IMR-90 (cell line): ENCODE data around the gene ASPRV1. TPM values are rescaled to one million over a fixed set of nuclear protein-coding genes. Genes with fewer than 3 reads are reported as not detected.

Experiments
- ATAC-seq: fragments of 200-7000 bp; cut with Tn5 transposase; 2 replicates; pipeline ENCODE4 v1.9.1; 2020; ENCODE audit warnings: low read depth, mild to moderate bottlenecking, moderate library complexity
- BruUV-seq: library from RNA; stranded (reverse); fragments of 400-500 nt; replicated peaks from 2 replicates; lab custom pipeline; 2021; lab: Mats Ljungman, UMichigan
- CTCF ChIA-PET: fragments of 300-600 bp; formaldehyde crosslinking; extraction: SDS; loops from one replicate; lab custom pipeline; 2021; ENCODE audit warnings: antibody characterized with exemption; lab: Yijun Ruan, JAX
- POLR2A ChIA-PET: fragments of 300-600 bp; sonication (Branson Sonifier 250); formaldehyde crosslinking; loops from one replicate; lab custom pipeline; 2022; ENCODE audit warnings: antibody characterized with exemption; ENCODE audit not compliant: unreplicated experiment; lab: Charles Lee
- DNase-seq: peaks from one replicate; pipeline ENCODE4 v3.0.0; 2013
- H2AFZ ChIP-seq: replicated peaks from 2 replicates; pipeline ENCODE3; 2013; ENCODE audit warnings: low read length, mild to moderate bottlenecking; ENCODE audit not compliant: poor library complexity
- H2AK5ac ChIP-seq: 2 replicates; pipeline ENCODE4 v1.6.1; 2013; ENCODE audit warnings: low read depth, low read length, inconsistent platforms
- H2AK9ac ChIP-seq: replicated peaks from 2 replicates; pipeline ENCODE3; 2013; ENCODE audit warnings: mild to moderate bottlenecking, low read depth, low read length, moderate library complexity; ENCODE audit not compliant: poor library complexity
- H2BK120ac ChIP-seq: 2 replicates; pipeline ENCODE4 v1.6.1; 2013; ENCODE audit warnings: low read depth, low read length, inconsistent platforms
- H2BK15ac ChIP-seq: 3 replicates; pipeline ENCODE4 v1.6.1; 2013; ENCODE audit warnings: low read depth, low read length, inconsistent platforms
- H2BK20ac ChIP-seq: 2 replicates; pipeline ENCODE4 v1.6.1; 2013; ENCODE audit warnings: low read depth, mild to moderate bottlenecking, inconsistent platforms, low read length, moderate library complexity
- H2BK5ac ChIP-seq: 2 replicates; pipeline ENCODE4 v1.6.1; 2013; ENCODE audit warnings: mild to moderate bottlenecking, low read depth, low read length, inconsistent platforms; ENCODE audit not compliant: poor library complexity, severe bottlenecking
- H3K14ac ChIP-seq: replicated peaks from 2 replicates; pipeline ENCODE4 v1.6.1; 2013; ENCODE audit warnings: low read depth, low read length, inconsistent platforms
- H3K18ac ChIP-seq: 2 replicates; pipeline ENCODE4 v1.6.1; 2013; ENCODE audit warnings: low read depth, low read length, control low read depth
- H3K23ac ChIP-seq: 2 replicates; pipeline ENCODE4 v1.6.1; 2013; ENCODE audit warnings: low read depth, low read length, inconsistent platforms
- H3K27ac ChIP-seq: 2 replicates; pipeline ENCODE4 v1.5.1; 2013; ENCODE audit warnings: mild to moderate bottlenecking, control low read depth, low read length; ENCODE audit not compliant: insufficient read depth
- H3K27me3 ChIP-seq: 2 replicates; pipeline ENCODE4 v1.6.1; 2013; ENCODE audit warnings: low read length; ENCODE audit not compliant: control insufficient read depth, insufficient read depth
- H3K36me3 ChIP-seq: 2 replicates; pipeline ENCODE4 v1.6.1; 2013; ENCODE audit warnings: low read length, mixed read lengths; ENCODE audit not compliant: control insufficient read depth, insufficient read depth
- H3K4ac ChIP-seq: 2 replicates; pipeline ENCODE4 v1.6.1; 2013; ENCODE audit warnings: low read depth, low read length, inconsistent platforms
- H3K4me1 ChIP-seq: 2 replicates; pipeline ENCODE4 v1.6.1; 2013; ENCODE audit warnings: low read length, mixed read lengths; ENCODE audit not compliant: control insufficient read depth, insufficient read depth
- H3K4me2 ChIP-seq: 2 replicates; pipeline ENCODE4 v1.6.1; 2013; ENCODE audit warnings: low read depth, mild to moderate bottlenecking, control low read depth, low read length, moderate library complexity
- H3K4me3 ChIP-seq: 2 replicates; pipeline ENCODE4 v1.5.1; 2013; ENCODE audit warnings: low read depth, mild to moderate bottlenecking, control low read depth, low read length, moderate library complexity; ENCODE audit not compliant: insufficient read depth
- H3K56ac ChIP-seq: 2 replicates; pipeline ENCODE4 v1.6.1; 2013; ENCODE audit warnings: low read length, inconsistent platforms; ENCODE audit not compliant: insufficient read depth; ENCODE audit errors: extremely low read depth
- H3K79me1 ChIP-seq, 2 experiments: 2 replicates each; pipeline ENCODE4 v1.6.1; 2013; ENCODE audit warnings: low read length in 2 of 2, inconsistent platforms in 1 of 2, low read depth in 1 of 2
- H3K9ac ChIP-seq: 2 replicates; pipeline ENCODE4 v1.6.1; 2013; ENCODE audit warnings: low read depth, low read length, control low read depth
- H3K9me1 ChIP-seq: 2 replicates; pipeline ENCODE4 v1.6.1; 2013; ENCODE audit warnings: low read length, inconsistent platforms; ENCODE audit not compliant: insufficient read depth
- H3K9me3 ChIP-seq: 2 replicates; pipeline ENCODE4 v1.6.1; 2013; ENCODE audit warnings: low read length; ENCODE audit not compliant: control insufficient read depth, insufficient read depth
- H4K20me1 ChIP-seq: 2 replicates; pipeline ENCODE4 v1.6.1; 2013; ENCODE audit warnings: low read length, inconsistent platforms; ENCODE audit not compliant: insufficient read depth
- H4K5ac ChIP-seq: 2 replicates; pipeline ENCODE4 v1.6.1; 2013; ENCODE audit warnings: mild to moderate bottlenecking, low read depth, low read length, control low read depth
- H4K8ac ChIP-seq, 2 experiments: 2 replicates each; pipeline ENCODE4 v1.6.1; 2013; ENCODE audit warnings: low read depth in 2 of 2, low read length in 2 of 2, control low read depth in 1 of 2, inconsistent platforms in 1 of 2
- H4K91ac ChIP-seq: 2 replicates; pipeline ENCODE4 v1.6.1; 2013; ENCODE audit warnings: low read depth, low read length, inconsistent platforms; ENCODE audit not compliant: insufficient read depth
- BHLHE40 ChIP-seq: fragments of 150-350 bp; IDR thresholded peaks from 2 replicates; pipeline ENCODE4 v1.6.1; 2016; ENCODE audit warnings: mild to moderate bottlenecking, low read depth, low read length
- CEBPB ChIP-seq: IDR thresholded peaks from 2 replicates; pipeline ENCODE4 v1.6.1; 2012; ENCODE audit warnings: low read depth, low read length, improper control_type of control experiment
- CHD1 ChIP-seq: IDR thresholded peaks from 2 replicates; pipeline ENCODE4 v1.6.1; 2012; ENCODE audit warnings: low read depth, low read length, improper control_type of control experiment
- CTCF ChIP-seq: conservative IDR thresholded peaks from 2 replicates; pipeline ENCODE4 v1.5.1; 2012; ENCODE audit warnings: mild to moderate bottlenecking, low read depth, low read length, improper control_type of control experiment
- ELK1 ChIP-seq: fragments of 150-350 bp; IDR thresholded peaks from 2 replicates; pipeline ENCODE4 v1.6.1; 2016; ENCODE audit warnings: low read depth, mild to moderate bottlenecking, low read length, moderate library complexity, borderline replicate concordance
- FOS ChIP-seq: fragments of 150-350 bp; IDR thresholded peaks from 2 replicates; pipeline ENCODE4 v1.6.1; 2016; ENCODE audit warnings: low read depth, low read length
- MAFK ChIP-seq: IDR thresholded peaks from 2 replicates; pipeline ENCODE4 v1.6.1; 2012; ENCODE audit warnings: low read depth, low read length, improper control_type of control experiment
- MAZ ChIP-seq: IDR thresholded peaks from 2 replicates; pipeline ENCODE4 v1.6.1; 2012; ENCODE audit warnings: low read depth, mild to moderate bottlenecking, low read length, improper control_type of control experiment, moderate library complexity, borderline replicate concordance
- MXI1 ChIP-seq: IDR thresholded peaks from 2 replicates; pipeline ENCODE4 v1.6.1; 2012; ENCODE audit warnings: low read depth, mild to moderate bottlenecking, low read length, moderate library complexity, borderline replicate concordance
- NFE2L2 ChIP-seq: fragments of 150-350 bp; IDR thresholded peaks from 2 replicates; pipeline ENCODE4 v1.6.1; 2016; ENCODE audit warnings: low read depth, mild to moderate bottlenecking, low read length
- POLR2A ChIP-seq: IDR thresholded peaks from 2 replicates; pipeline ENCODE4 v1.6.1; 2012; ENCODE audit warnings: mild to moderate bottlenecking, low read depth, low read length
- RAD21 ChIP-seq: IDR thresholded peaks from 2 replicates; pipeline ENCODE4 v1.6.1; 2012; ENCODE audit warnings: low read length, improper control_type of control experiment
- RCOR1 ChIP-seq: IDR thresholded peaks from 2 replicates; pipeline ENCODE4 v1.6.1; 2012; ENCODE audit warnings: mild to moderate bottlenecking, low read length, improper control_type of control experiment; ENCODE audit not compliant: insufficient replicate concordance
- RFX5 ChIP-seq: IDR thresholded peaks from 2 replicates; pipeline ENCODE4 v1.8.0; 2012; ENCODE audit warnings: low read depth, mild to moderate bottlenecking, low read length, moderate library complexity
- SMC3 ChIP-seq: fragments of 150-350 bp; IDR thresholded peaks from 2 replicates; pipeline ENCODE4 v1.6.1; 2016; ENCODE audit warnings: low read depth, mild to moderate bottlenecking, antibody characterized with exemption, low read length, moderate library complexity
- USF2 ChIP-seq: fragments of 150-350 bp; IDR thresholded peaks from 2 replicates; pipeline ENCODE4 v1.6.1; 2017; ENCODE audit warnings: mild to moderate bottlenecking, antibody characterized with exemption, low read length, low read depth
- WGBS, 2 experiments: methylation state at CpG; one replicate each; pipeline versions ENCODE4 v1.1.5 to v1.1.7; 2013; ENCODE audit warnings: missing lambda C conversion rate in 2 of 2; ENCODE audit not compliant: insufficient read length in 1 of 2; ENCODE audit errors: extremely low coverage in 2 of 2; 5-methylcytosine and 5-hydroxymethylcytosine counted together
- dilution Hi-C: fragments of 300-500 bp; cut with HindIII; formaldehyde crosslinking; loops from one replicate; pipeline ENCODE4 v1.14.3; 2018; ENCODE audit warnings: low sequenced_read_pairs; ENCODE audit not compliant: unreplicated experiment
- in situ Hi-C: fragments of 300-500 bp; cut with MboI; formaldehyde crosslinking; loops from 3 replicates; pipeline ENCODE4 v1.14.3; 2019; ENCODE audit warnings: low sequenced_read_pairs, inconsistent platforms, mixed read lengths
- intact Hi-C: fragments of 100-400 bp; cut with micrococcal nuclease; formaldehyde crosslinking; loops from 2 replicates; pipeline ENCODE4 v1.10.0; 2022
- polyA plus RNA-seq, 3 experiments: library from polyadenylated mRNA; depleted of rRNA; stranded (reverse); fragments of >200 nt; gene quantifications; 2 replicates each; pipeline ENCODE4 v1.2.3, GENCODE V29; 2012; ENCODE audit warnings: low replicate concordance in 1 of 3
- total RNA-seq: library from RNA; depleted of rRNA; stranded (reverse); fragments of >200 nt; gene quantifications from 2 replicates; pipeline ENCODE4 v1.2.3, GENCODE V29; 2012

ASPRV1 gene
- total and polyA plus RNA-seq, 2 of the 4 experiments (the other 2 are of a cell fraction), result 0.14 to 0.18 TPM

- POLR2A ChIA-PET, result no interaction called here
- no peak overlapping the region for H3K4me2 ChIP-seq
- no CpG with 5 or more reads among the region's 3 CpGs for WGBS, 2 experiments
Observed at GRCh38 chr2:69983392-69983966, 22.0 kb upstream of the ASPRV1 start.

More at GRCh38 chr2:69983392-69983966, 22.0 kb upstream of the ASPRV1 start:
- H3K9me3 ChIP-seq, result no peaks in the 10 kb centered on the region
- H2AK5ac ChIP-seq, result no peak overlapping the region; the same call in 1 of the 2 replicates
- no peaks in the 10 kb centered on the region for H3K36me3 ChIP-seq
- no peak overlapping the region for H2BK120ac ChIP-seq
- H3K27me3 ChIP-seq, result no peaks in the 10 kb centered on the region
- no peak overlapping the region for H4K8ac ChIP-seq
- no peak overlapping the region for H3K4me3 ChIP-seq
- H2BK5ac ChIP-seq, result no peak overlapping the region
- DNase-seq, result no peak
- in situ Hi-C loops (no loop called here), dilution Hi-C loops (no loop called here), intact Hi-C loops (no loop called here)
- peaks cover 2% of the 10 kb centered on the region; the same call in 1 of the 2 replicates for H3K4me1 ChIP-seq
- 0 out of 2 replicates have a peak overlapping the region, but pooled peaks have one; percentile 14 for H2BK20ac ChIP-seq
- H3K4ac ChIP-seq, result no peak overlapping the region
- H2BK15ac ChIP-seq, result no peak overlapping the region
- H3K14ac ChIP-seq, result no peak overlapping the region
- no peak overlapping the region for H4K5ac ChIP-seq
- H3K27ac ChIP-seq, result no peak overlapping the region
- H3K9me1 ChIP-seq, result peaks cover 8% of the 10 kb centered on the region; the same call in 1 of the 2 replicates
- no peak overlapping the region for H2AK9ac ChIP-seq
- H4K91ac ChIP-seq, result 0 out of 2 replicates have a peak overlapping the region, but pooled peaks have one; percentile 22
- no peak; the same call in 1 of the 2 replicates for ATAC-seq
- no peak overlapping the region for H3K9ac ChIP-seq
- no peak overlapping the region for H3K56ac ChIP-seq
- H3K23ac ChIP-seq, result no peak overlapping the region
- H4K20me1 ChIP-seq, result no peaks in the 10 kb centered on the region
- CTCF ChIA-PET, result no interaction called here
- BruUV-seq, result no TSS peak
- no peaks in the 10 kb centered on the region for H3K79me1 ChIP-seq
- no peak overlapping the region for H3K18ac ChIP-seq
- no peak for TF ChIP-seq FOS
- no peak for TF ChIP-seq NFE2L2
- TF ChIP-seq BHLHE40, result no peak
- no peak for TF ChIP-seq RAD21
- no peak for TF ChIP-seq USF2
- TF ChIP-seq RFX5, result no peak
- no peak for TF ChIP-seq MAZ
- no peak for TF ChIP-seq SMC3
- no peak for TF ChIP-seq RCOR1
- TF ChIP-seq MAFK, result no peak
- no peak for TF ChIP-seq MXI1
- no peak for TF ChIP-seq POLR2A
- no peak for TF ChIP-seq CEBPB
- no peak for TF ChIP-seq CHD1
- no peak for TF ChIP-seq CTCF
- TF ChIP-seq ELK1, result no peak
- no peak overlapping the region for H2AFZ ChIP-seq
